Ascending aorta (tissue), 2 donors: ENCODE data around the gene DNAJC11. TPM values are rescaled to one million over a fixed set of nuclear protein-coding genes. Genes with fewer than 3 reads are reported as not detected.
"Not testable (repeated sequence)": the region's sequence is repeated elsewhere in the genome, so short reads cannot be mapped to it uniquely, and the experiment has no call there.

Experiments
- DNase-seq, 2 donors: peaks; one replicate each; pipeline ENCODE4 v3.0.0-alpha.2; 2019; ENCODE audit warnings: low spot score in 2 of 2
- H3K27ac ChIP-seq, 2 donors: fragments of 200-600 bp; sonication (generic); one replicate each; pipeline ENCODE4 v1.5.1; 2016 to 2017; ENCODE audit warnings: mild to moderate bottlenecking in 1 of 2
- H3K27me3 ChIP-seq: fragments of 200-600 bp; sonication (generic); one replicate; pipeline ENCODE4 v1.5.1; 2017
- H3K36me3 ChIP-seq, 2 donors: fragments of 200-600 bp; sonication (generic); one replicate each; pipeline ENCODE4 v1.5.1; 2016
- H3K4me1 ChIP-seq, 2 donors: fragments of 200-600 bp; sonication (generic); one replicate each; pipeline ENCODE4 v1.5.1; 2016 to 2017; ENCODE audit warnings: mild to moderate bottlenecking in 1 of 2
- H3K4me3 ChIP-seq, 2 donors: fragments of 200-600 bp; sonication (generic); one replicate each; pipeline ENCODE4 v1.5.1; 2016 to 2017; ENCODE audit warnings: mild to moderate bottlenecking in 1 of 2
- H3K9me3 ChIP-seq, 2 donors: fragments of 200-600 bp; sonication (generic); one replicate each; pipeline ENCODE4 v1.5.1; 2016
- intact Hi-C: fragments of 100-400 bp; cut with DNase I; formaldehyde crosslinking; loops from one replicate; pipeline ENCODE4 v1.15.1; 2023
- total RNA-seq: library from RNA; depleted of rRNA; stranded (reverse); fragments of >200 nt; gene quantifications from one replicate; pipeline ENCODE4 v1.1.0, GENCODE V29; 2016
- TF ChIP-seq, protein P1 (sequence below), 3 experiments: fragments of 200-600 bp in 2 of 3; fragments of 450-650 bp in 1 of 3; sonication (generic) in 2 of 3; IDR thresholded peaks; one replicate each; pipeline ENCODE4 v1.5.1; 2016 to 2019; ENCODE audit warnings: antibody characterized with exemption in 3 of 3, mild to moderate bottlenecking in 1 of 3, moderate library complexity in 1 of 3

The DNAJC11 gene
- total RNA-seq, 1 donor from 2014 or later: 12.9 TPM

DNA sequence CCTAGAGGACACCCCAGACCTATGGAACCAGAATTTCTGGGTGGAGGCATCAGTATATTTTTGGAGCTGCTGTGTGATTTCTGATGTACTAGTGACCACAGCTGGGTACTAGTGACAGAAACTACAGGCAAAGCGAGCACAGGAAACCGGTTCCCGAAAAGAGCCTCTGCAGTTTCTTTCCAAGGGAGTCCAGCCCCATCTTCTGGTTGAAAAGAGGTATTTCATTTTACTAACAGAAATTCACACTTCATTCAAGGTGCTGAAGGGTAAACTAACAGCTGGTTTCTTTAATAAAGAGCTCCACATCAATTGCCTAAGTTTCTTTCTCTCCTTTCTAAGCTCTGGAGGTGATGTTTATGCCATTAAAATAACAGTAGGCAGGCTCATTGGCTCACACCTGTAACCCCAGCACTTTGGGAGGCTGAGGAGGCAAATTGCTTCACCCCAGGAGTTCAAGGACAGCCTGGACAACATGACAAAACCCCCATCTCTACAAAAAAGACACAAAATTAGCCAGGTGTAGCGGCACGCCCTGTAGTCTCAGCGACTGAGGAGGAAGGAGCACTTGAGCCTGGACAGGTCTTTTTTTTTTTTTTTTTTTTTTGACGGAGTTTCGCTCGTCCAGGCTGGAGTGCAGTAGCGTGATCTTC, 55.0 kb downstream of the DNAJC11 start:
- DNase-seq: no peak
- no peaks in the 10 kb centered on the region for H3K27me3 ChIP-seq
- no peaks in the 10 kb centered on the region for H3K4me1 ChIP-seq
- H3K27ac ChIP-seq: no peak overlapping the region
- intact Hi-C loops: loop anchor here (1.0 kb wide), 2 partner anchors 92 to 160 kb away; partner anchors contain the start of gene NOL9
- peaks cover 26 to 56% of the 10 kb centered on the region in 2 donors for H3K36me3 ChIP-seq
- TF ChIP-seq, protein P1, sequence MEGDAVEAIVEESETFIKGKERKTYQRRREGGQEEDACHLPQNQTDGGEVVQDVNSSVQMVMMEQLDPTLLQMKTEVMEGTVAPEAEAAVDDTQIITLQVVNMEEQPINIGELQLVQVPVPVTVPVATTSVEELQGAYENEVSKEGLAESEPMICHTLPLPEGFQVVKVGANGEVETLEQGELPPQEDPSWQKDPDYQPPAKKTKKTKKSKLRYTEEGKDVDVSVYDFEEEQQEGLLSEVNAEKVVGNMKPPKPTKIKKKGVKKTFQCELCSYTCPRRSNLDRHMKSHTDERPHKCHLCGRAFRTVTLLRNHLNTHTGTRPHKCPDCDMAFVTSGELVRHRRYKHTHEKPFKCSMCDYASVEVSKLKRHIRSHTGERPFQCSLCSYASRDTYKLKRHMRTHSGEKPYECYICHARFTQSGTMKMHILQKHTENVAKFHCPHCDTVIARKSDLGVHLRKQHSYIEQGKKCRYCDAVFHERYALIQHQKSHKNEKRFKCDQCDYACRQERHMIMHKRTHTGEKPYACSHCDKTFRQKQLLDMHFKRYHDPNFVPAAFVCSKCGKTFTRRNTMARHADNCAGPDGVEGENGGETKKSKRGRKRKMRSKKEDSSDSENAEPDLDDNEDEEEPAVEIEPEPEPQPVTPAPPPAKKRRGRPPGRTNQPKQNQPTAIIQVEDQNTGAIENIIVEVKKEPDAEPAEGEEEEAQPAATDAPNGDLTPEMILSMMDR (IDR thresholded peaks at IDR 0.05): peak; percentile 64 to 70 (median 68)
- H3K4me3 ChIP-seq: no peak overlapping the region
- no peaks in the 10 kb centered on the region for H3K9me3 ChIP-seq

DNA sequence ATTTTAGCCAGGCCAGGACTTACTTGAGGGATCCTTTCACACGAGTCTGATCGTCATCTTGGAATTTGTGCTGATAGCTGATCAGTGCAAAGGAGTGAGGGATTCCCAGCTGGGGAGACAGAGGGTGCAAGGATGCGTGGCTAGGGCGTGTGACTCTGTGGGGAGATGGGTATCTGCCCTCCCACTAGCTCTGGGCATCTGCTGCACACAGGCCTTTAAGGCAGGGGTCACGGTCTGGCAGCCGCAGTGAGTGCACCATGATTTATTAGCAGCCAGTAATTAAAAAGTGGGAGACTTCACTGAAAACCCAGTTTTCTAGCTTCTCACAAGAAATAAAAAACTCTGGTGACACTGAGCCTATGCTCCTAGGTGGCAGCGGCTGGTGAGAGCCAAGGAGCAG, 56.6 kb downstream of the DNAJC11 start:
- Histone ChIP-seq H3K4me3 (no peak overlapping the region), H3K9me3 (no peaks in the 10 kb centered on the region), H3K4me1 (no peaks in the 10 kb centered on the region), H3K27me3 (no peaks in the 10 kb centered on the region), H3K36me3 (peaks cover 22 to 56% of the 10 kb centered on the region in 2 donors), H3K27ac (no peak overlapping the region)
- TF ChIP-seq, protein P1 (IDR thresholded peaks at IDR 0.05): no peak
- DNase-seq: no peak
- intact Hi-C loops: no loop called here

DNA sequence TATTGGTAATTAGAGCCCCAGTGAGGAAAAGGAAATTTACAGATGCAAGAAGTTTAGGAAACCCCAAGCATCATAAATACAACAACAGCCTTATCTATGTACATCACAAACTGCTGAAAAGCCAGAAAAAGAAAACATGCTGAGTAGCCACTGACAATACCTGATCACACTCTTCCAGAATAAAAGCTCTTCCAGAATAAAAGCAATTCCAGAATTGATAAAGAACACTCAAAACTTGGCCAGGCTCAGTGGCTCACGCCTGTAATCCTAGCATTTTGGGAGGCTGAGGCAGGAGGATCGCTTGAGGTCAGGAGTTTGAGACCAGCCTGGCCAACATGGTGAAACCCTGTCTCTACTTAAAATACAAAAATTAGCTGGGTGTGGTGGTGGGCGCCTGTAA, 60.7 kb downstream of the DNAJC11 start:
- DNase-seq, H3K4me3 ChIP-seq, H3K27me3 ChIP-seq, intact Hi-C loops, H3K27ac ChIP-seq, H3K9me3 ChIP-seq: not testable (repeated sequence)
- peaks cover 32 to 78% of the 10 kb centered on the region in 2 donors for H3K36me3 ChIP-seq
- peaks cover 2 to 13% of the 10 kb centered on the region in 2 donors for H3K4me1 ChIP-seq

DNA sequence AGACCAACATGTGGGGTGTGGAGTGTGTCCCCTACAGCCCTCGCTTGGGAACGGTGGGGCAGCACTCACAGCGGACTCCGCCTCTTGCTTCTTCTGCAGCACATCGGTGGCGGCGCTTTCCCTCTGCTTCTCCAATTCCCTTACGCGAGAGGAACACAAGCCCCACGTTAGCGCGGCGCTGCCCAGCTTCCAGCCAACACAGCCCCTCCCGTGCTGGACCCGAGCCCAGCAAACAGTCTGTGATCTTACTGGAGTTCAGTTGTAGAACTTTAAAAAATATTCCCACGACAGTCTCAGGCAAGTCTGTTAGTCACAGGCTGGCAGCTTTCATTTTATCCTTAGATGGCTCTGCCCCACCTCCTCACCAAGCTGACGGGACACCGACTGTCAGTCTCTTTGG, 63.4 kb downstream of the DNAJC11 start:
- H3K27me3 ChIP-seq: no peaks in the 10 kb centered on the region
- intact Hi-C loops: loop anchor here (1.0 to 2.0 kb wide), 3 partner anchors 37 to 83 kb away; partner anchors contain the start of genes NOL9 and TAS1R1
- no peaks in the 10 kb centered on the region for H3K9me3 ChIP-seq
- peak overlapping the region; percentile 80 to 94 for H3K27ac ChIP-seq
- H3K4me3 ChIP-seq: peak overlapping the region in 1 of 2 donors; percentile 44
- TF ChIP-seq, protein P1 (IDR thresholded peaks at IDR 0.05): no peak
- peaks cover 2 to 13% of the 10 kb centered on the region in 2 donors for H3K4me1 ChIP-seq
- peak; percentile 82 to 96 for DNase-seq
- H3K36me3 ChIP-seq: peaks cover 32 to 80% of the 10 kb centered on the region in 2 donors

DNA sequence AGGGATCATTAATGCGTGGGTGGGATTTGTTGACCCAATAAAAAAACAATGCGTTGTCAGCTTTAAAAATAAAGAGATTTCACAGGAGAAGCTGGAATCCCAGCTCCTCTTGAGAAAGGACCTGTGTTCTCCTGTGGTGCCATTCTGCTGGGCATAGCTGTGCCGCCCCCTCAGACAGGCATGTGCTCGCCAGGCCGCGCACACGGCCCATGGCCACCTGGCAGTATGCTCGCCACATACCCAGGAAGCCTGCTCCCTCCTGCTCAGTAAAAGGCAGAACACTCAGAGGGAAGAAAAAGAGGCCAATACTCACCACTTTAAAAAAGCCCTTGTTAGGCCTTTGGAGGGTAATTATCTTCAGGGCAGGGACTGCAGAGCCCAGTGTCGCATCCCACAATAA, 63.8 kb downstream of the DNAJC11 start:
- TF ChIP-seq, protein P1 (IDR thresholded peaks at IDR 0.05): no peak
- Histone ChIP-seq H3K9me3 (no peaks in the 10 kb centered on the region), H3K27me3 (no peaks in the 10 kb centered on the region), H3K27ac (peak overlapping the region; percentile 80 to 94), H3K4me3 (peak overlapping the region in 1 of 2 donors; percentile 44), H3K4me1 (peaks cover 2 to 13% of the 10 kb centered on the region in 2 donors), H3K36me3 (peaks cover 37 to 81% of the 10 kb centered on the region in 2 donors)
- DNase-seq: no peak
- intact Hi-C loops: loop anchor here (1.0 to 2.0 kb wide), 3 partner anchors 36 to 83 kb away; partner anchors contain the start of genes NOL9 and TAS1R1

DNA sequence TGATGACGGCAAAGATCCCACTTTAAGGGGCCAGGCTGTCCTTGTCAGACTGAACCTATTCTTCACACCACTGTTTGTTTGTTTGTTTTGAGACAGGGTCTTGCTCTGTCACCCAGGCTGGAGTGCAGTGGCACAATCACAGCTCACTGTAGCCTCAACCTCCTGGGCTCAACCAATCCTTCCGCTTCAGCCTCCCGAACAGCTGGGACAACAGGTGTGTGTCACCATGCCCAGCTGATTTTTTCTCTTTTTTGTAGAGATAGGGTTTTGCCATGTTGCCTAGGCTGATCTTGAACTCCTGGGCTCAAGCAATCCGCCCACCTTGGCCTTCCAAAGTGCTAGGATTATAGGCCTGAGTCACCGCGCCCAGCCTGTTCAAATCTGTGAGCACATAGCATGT, 64.8 kb downstream of the DNAJC11 start:
- H3K27ac ChIP-seq: peak overlapping the region; percentile 80 to 94
- intact Hi-C loops: not testable (repeated sequence)

More for the DNA sequence above, 64.8 kb downstream of the DNAJC11 start:
- not testable (repeated sequence) for DNase-seq, H3K27me3 ChIP-seq, H3K9me3 ChIP-seq, H3K4me3 ChIP-seq
- Histone ChIP-seq H3K4me1 (peaks cover 2 to 13% of the 10 kb centered on the region in 2 donors), H3K36me3 (peaks cover 37 to 79% of the 10 kb centered on the region in 2 donors)
